ENCODE results near the gene THADA.
"Not testable (repeated sequence)": the region's sequence is repeated elsewhere in the genome, so short reads cannot be mapped to it uniquely, and the experiment has no call there.

THADA gene

GRCh38 chr2:43388371-43388770 lies 207.5 kb downstream of the THADA start:
- DNase-seq (ENCODE audit: low read depth in 2 of 2) = no peak

- DNase-seq (ENCODE audit: low read depth in 2 of 2) = no peak
Observed at GRCh38 chr2:43387092-43388062, 208.5 kb downstream of the THADA start.

DNA sequence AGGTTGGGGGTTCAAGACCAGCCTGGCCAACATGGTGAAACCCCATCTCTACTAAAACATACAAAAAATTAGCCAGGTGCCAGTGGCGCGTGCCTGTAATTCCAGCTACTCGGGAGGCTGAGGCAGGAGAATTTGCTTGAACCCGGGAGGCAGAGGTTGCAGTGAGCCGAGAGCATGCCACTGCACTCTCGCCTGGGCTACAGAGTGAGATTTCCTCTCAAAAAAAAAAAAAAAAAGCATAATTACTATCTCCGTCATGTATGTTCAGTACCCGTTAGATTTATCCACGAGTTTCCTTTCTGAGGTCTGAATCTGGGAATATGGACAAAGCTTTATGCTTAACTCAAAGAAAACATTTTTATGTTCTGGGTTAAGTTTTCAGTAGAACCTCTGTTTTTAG lies 209.2 kb downstream of the THADA start:
- not testable (repeated sequence) for DNase-seq (ENCODE audit: low read depth in 2 of 2)

GRCh38 chr2:43384143-43384542 lies 211.7 kb downstream of the THADA start:
- no peak for DNase-seq (ENCODE audit: low read depth in 2 of 2)

DNA sequence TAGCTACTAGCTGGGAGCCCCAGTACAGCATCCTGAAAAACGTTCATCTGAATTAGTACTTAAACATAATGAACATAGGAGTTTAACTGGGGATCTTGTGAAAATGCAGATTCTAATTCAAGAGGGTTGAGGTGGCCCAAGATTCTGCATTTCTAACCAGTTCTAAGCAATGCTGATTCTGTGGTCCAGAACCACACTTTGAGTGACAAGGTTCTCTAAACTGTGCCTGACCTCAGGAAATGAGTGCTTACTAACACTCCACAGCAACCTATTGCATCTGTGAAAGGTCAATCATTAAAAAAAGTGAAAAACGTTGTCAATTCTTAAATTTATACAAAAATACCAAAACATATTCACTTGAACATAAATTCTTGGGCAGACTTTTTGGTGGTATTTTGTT lies 212.3 kb downstream of the THADA start:
- DNase-seq (ENCODE audit: low read depth in 2 of 2) = no peak

DNA sequence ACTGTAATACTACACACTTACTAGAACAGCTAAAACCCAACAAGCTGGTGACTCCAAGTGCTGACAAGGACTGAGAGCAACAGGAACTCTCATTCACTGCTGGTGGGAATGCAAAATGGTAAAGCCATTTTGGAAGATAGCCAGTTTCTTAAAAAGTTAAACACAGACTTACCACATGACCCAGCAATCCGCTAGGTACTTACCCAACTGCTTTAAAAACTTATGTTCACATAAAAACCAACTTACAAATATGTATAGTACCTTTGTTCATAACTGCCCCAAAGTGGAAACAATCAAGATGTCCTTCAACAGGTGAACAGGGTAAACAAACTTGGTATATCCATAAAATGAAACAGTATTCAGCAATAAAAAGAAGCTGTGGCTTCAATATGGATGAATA lies 216.3 kb downstream of the THADA start:
- DNase-seq (ENCODE audit: low read depth in 2 of 2) = no peak

DNA sequence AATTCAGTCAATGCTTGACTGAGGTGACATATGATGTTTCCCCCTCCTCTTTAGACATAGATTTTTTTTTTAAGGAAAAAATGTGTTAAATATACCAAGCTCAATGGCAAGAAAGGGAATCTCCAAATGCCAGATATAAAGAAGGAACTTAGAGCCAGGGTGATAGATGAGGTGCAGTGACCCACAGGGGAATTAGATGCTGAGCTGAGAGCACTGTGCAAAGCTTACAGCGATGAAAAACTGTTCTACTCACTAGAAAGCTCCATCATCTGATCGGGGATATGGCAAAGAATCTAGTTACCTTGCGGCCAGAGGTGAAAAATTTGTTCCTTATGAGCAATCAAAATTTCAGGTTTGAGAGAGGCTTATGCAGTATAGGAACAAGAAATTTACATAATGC lies 218.5 kb downstream of the THADA start:
- DNase-seq (ENCODE audit: low read depth in 2 of 2) = no peak

GRCh38 chr2:43376523-43377198 lies 219.2 kb downstream of the THADA start:
- DNase-seq (ENCODE audit: low read depth in 2 of 2) = no peak

DNA sequence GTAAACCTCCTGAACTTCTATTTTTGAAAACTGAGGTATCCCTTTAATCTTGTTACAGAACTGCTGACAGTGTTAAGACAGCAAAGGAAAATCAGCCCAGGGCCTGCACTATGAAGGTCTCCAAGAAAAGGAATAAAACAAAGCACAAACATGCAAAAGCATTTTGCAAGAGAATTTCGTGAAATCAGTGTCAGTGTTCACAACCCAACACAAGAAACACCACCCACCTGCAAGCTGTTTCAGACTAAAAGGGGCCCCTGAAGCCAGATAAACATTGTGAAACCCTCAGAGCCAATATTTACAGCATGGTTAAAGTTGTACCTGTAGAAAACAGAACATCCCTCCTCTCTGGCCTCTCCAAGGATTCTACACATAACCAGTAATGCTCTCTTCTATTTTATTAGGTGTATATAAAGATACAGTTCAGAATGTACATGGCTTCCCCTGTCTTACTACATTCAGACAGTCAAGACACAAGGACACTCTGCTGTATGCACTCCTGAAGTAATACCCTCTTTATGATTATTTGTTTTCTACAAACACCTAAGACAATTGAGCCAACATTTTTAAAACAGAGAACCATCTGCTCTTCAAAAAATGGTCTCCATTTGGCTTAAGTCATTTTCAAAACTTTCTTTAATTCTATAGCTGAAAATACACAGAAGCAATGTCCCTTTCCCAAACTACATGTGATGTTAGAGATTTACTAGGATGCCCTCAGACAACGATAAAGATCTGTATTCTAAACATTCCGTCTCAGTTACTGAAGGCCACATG lies 219.9 kb downstream of the THADA start:
- DNase-seq (ENCODE audit: low read depth in 2 of 2) = no peak

- no peak for DNase-seq (ENCODE audit: low read depth in 2 of 2)
Observed at GRCh38 chr2:43372416-43373081, 223.3 kb downstream of the THADA start.

- DNase-seq (ENCODE audit: low read depth in 2 of 2) = no peak
Observed at GRCh38 chr2:43370705-43371104, 225.1 kb downstream of the THADA start.

DNA sequence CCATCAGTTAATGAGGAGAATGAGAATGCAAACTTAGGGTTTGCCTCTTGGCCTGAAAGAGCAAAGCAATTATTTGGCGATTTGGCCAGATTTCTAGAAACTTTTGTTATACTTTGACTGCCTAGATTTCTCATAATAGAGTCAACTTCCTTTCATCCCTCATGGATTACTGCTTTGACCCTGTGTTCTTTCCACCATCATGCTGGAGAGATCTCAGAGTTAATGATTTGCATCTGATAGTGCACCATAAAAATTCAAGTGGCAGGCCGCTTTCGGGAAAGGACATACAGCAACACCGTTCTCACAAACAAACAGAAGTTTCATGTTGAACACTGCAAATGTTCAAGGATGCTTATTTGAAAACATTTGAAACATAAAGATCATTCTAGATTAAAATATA lies 225.7 kb downstream of the THADA start:
- no peak for DNase-seq (ENCODE audit: low read depth in 2 of 2)

DNA sequence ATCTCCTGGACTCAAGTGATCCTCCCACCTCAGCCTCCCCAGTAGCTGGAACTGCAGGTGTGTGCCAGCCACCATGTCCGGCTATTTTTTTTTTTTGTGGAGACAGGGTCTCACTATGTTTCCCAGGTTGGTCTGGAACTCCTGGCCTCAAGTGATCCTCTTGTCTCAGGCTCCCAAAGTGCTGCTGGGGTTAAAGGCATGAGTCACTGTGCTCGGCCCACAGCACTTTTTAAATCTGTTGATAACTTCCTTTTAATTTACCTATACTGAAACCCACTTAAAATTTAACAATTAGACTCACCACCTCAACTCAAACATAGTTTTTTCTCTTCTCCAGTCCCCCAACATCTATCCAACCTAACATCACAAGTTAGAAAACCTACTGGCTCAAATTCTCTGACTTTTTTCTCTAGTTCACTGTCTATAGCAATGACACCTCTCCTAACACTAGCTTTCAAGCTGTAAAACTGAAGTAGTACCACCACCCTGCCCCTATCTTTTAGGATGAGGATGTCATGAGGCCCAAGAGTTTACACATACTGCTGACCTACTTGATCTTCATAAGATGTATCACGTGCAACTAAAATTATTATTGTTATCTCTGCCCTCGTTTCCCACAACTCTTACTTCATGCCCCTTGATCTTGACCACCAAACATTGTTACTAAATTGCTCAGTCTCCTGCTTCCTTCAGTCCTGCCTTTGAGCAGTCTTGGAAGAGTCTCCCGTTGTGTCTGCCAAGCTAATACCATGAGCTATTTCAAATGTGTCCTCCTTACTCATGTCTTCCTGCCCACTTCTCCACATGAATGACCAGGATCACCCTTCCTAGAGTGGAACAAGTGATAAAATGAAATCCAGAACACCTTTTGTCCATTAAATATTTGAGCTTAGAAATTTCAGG lies 227.1 kb downstream of the THADA start:
- no peak for DNase-seq (ENCODE audit: low read depth in 2 of 2)

GRCh38 chr2:43367012-43367782 lies 228.6 kb downstream of the THADA start:
- DNase-seq (ENCODE audit: low read depth in 2 of 2) = no peak

- no peak for DNase-seq (ENCODE audit: low read depth in 2 of 2)
Observed at GRCh38 chr2:43363120-43363519, 232.7 kb downstream of the THADA start.

DNA sequence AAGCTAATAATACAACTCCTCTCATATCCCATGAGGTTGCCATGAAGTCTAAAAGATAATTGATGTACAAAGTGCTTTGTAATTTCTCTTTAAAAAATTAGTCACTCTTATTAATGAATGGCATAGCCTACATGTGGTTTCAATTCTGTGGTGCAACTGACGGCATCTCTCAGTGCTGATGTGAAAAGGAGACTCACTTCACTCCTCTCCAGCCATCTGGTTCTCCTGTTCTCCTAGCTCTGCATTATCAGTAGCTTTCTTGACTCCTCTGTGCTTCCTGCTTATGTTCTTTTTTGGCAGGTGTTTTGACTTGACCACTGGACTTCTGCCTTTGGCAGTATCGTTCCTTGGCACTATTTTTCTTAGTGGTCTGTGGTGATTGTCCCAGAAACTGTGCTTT lies 234.6 kb downstream of the THADA start:
- no peak for DNase-seq (ENCODE audit: low read depth in 2 of 2)

DNA sequence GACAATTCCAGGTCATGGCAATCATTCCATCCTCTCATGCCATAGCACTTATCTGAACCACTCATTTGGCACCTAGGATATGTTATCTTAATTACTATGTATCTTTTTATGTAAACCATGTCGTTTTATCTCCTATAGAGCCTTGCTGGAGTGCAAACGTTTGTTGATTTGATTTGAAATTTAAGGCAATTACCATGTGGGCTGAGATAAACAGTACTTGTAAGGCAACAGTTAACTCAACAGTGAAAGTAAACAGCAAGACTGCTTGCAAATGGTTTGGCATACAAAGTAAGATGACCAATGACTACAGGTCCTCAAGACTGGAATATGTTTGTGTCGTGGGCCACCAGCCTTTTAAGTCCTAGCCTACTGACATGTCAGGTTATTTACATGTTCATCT lies 235.7 kb downstream of the THADA start:
- no peak for DNase-seq (ENCODE audit: low read depth in 2 of 2)

DNA sequence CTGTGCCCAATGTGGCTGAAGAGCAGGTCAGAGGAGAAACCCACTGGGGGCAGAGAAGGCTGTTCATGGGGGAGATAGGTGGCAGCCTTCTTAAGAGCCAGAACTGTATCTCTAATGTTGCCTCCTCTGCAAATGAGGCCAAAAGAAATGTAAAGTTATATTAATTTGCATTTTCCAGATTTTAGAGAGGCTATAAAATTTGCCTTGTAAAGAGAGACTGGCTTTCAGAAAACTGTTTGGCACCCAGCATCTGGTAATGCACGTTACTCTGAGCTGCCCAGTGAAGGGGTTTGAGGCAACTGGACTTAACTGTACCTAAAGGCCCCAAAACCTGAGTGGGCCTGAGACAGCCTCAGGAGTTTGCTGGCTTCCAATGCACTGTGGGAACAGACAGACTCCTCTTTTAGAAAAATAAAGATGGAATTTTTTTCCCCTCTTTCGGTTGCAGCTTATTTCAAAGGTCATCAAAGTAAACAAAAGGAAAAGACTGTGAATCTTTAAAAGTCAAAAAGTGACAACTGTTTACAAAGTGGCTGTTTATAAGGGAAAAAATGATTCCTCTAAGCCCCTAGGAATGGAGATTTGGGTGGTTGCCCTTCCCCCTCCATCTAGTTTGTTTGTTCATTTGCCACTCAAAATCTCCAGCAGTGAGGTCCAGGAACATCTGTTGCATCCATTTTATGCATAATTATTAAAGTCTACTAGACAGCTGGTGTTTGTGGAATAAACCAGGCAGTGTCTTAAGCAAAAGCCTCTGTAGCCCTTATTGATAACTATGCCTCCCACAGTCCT lies 237.2 kb downstream of the THADA start:
- DNase-seq (ENCODE audit: low read depth in 2 of 2) = no peak

DNA sequence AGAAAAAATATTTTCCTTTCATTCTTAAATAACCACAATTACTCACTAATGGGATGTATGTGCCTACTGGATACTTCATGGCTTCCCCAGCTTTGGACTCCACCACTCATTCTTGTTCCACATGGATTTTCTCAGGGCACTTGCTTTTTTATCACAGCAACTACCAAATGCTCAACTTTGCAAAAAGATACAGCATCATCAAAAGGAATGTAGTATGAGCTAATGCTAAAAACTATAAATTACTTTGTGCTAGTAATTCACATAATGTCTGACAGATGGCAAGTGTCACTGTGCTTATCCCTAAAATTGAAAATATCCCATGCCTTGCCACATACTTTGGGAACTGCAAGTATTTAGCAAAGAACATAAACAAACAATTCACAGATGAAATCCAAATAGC lies 239.1 kb downstream of the THADA start:
- no peak for DNase-seq (ENCODE audit: low read depth in 2 of 2)
